Vagina (tissue), 2 donors: ENCODE measurements around the gene BSCL2.

ENCODE experiments used
- POLR2AphosphoS5 ChIP-seq, 2 donors: sonication (generic); formaldehyde crosslinking; IDR thresholded peaks; one replicate each; pipeline ENCODE4 v1.9.0; 2017; ENCODE audit warnings: antibody characterized with exemption in 2 of 2, mild to moderate bottlenecking in 2 of 2, low read depth in 1 of 2; ENCODE audit not compliant: insufficient read depth in 1 of 2
- TF ChIP-seq, protein P1 (sequence below), 3 experiments: fragments of 450-650 bp in 2 of 3; fragments of 200-600 bp in 1 of 3; sonication (generic) in 1 of 3; IDR thresholded peaks; one replicate each; pipeline ENCODE4 v1.5.1; 2017 to 2019; ENCODE audit warnings: antibody characterized with exemption in 3 of 3, mild to moderate bottlenecking in 2 of 3, moderate library complexity in 2 of 3

DNA sequence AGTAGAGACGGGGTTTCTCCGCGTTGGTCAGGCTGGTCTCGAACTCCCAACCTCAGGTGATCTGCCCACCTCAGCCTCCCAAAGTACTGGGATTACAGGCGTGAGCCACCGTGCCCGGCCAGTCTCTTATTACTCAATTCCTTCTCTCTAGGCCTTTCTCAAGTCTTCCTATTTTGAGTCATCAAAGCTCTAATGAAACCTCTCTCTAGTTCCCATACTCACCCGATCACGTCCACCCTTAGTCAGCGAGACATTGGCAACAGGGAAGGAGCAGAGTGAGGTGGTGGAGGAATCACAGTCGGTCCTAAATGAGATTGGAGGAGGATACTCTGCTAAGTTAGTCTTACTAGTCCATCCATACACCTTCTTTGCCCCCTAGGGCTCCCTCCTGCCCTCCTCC lies 5.0 kb downstream of the BSCL2 start:
- no peak for TF ChIP-seq POLR2AphosphoS5 (IDR thresholded peaks at IDR 0.05; ENCODE audit: insufficient read depth in 1 of 2, low read depth in 1 of 2)
- TF ChIP-seq, protein P1, sequence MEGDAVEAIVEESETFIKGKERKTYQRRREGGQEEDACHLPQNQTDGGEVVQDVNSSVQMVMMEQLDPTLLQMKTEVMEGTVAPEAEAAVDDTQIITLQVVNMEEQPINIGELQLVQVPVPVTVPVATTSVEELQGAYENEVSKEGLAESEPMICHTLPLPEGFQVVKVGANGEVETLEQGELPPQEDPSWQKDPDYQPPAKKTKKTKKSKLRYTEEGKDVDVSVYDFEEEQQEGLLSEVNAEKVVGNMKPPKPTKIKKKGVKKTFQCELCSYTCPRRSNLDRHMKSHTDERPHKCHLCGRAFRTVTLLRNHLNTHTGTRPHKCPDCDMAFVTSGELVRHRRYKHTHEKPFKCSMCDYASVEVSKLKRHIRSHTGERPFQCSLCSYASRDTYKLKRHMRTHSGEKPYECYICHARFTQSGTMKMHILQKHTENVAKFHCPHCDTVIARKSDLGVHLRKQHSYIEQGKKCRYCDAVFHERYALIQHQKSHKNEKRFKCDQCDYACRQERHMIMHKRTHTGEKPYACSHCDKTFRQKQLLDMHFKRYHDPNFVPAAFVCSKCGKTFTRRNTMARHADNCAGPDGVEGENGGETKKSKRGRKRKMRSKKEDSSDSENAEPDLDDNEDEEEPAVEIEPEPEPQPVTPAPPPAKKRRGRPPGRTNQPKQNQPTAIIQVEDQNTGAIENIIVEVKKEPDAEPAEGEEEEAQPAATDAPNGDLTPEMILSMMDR (IDR thresholded peaks at IDR 0.05), result no peak
